Measurements from ENCODE around the gene CENPM. TPM values are rescaled to one million over a fixed set of nuclear protein-coding genes. Genes with fewer than 3 reads are reported as not detected.

The CENPM gene
- total RNA-seq, 2 experiments from 2014 or later, result 74.0 to 95.8 TPM

- no peak overlapping the region for H3K4me3 Mint-ChIP-seq
- ATAC-seq (no peak), DNase-seq (no peak)
- no peaks in the 10 kb centered on the region for H3K36me3 Mint-ChIP-seq
- no peak overlapping the region for H3K27ac Mint-ChIP-seq
- CTCF ChIA-PET, result interaction anchor here (0.8 to 2.6 kb wide), 3 partner anchors 11 to 13 kb away, joined by 3 to 9 read pairs (median 4); partner anchors contain the start of gene TNFRSF13C
- peaks cover 15% of the 10 kb centered on the region for H3K4me1 Mint-ChIP-seq
- H3K9me3 Mint-ChIP-seq (ENCODE audit: low read depth), result no peaks in the 10 kb centered on the region
- peaks cover 56% of the 10 kb centered on the region for H3K27me3 Mint-ChIP-seq
Observed at GRCh38 chr22:41913842-41914534, 33.0 kb downstream of the CENPM start.

GRCh38 chr22:41913040-41913719 is 33.8 kb downstream of the CENPM start:
- H3K27me3 Mint-ChIP-seq, result peaks cover 59% of the 10 kb centered on the region
- no peaks in the 10 kb centered on the region for H3K36me3 Mint-ChIP-seq
- H3K27ac Mint-ChIP-seq, result no peak overlapping the region
- DNase-seq, result no peak
- no peak for ATAC-seq
- CTCF ChIA-PET, result interaction anchor here (1.0 to 2.6 kb wide), 4 partner anchors 13 to 177 kb away, joined by 3 to 9 read pairs (median 4); partner anchors contain the start of genes NDUFA6 and TNFRSF13C
- H3K4me3 Mint-ChIP-seq, result no peak overlapping the region
- H3K4me1 Mint-ChIP-seq, result peaks cover 20% of the 10 kb centered on the region
- H3K9me3 Mint-ChIP-seq (ENCODE audit: low read depth), result no peaks in the 10 kb centered on the region

DNA sequence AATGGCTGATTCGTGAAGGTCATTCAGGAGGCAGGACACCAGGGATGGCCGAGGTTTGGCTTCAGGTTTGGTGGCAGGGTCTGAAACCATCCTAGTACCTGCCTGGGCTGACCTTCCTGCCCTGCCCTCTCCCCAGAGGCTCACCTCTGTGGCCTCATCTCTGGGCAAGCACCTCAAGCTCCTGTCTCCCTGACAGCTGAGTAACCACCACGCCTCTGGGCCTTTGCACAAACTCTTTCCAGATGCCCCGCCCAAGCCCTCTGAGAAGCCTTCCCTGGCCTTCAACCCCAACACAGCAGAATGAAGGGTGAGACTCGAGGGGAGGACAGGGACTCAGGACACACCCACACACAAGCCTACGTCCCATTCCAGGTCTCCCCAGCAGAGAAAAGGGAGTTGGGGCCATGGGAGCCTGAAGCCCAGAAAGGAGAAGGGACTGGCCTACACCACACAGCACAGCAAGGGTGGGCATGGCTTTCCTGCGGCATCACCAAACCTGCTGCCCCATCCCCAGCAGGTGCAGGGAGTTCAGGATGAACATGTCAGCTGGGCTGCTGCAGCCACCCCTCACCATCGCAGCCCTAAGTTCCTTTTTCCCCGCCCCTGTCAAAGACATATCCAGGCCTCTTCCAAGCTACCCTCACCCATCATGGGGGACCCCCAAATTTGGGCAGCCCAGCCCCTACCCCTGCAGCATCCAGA is 34.5 kb downstream of the CENPM start:
- Mint-ChIP-seq H3K27me3 (peaks cover 59% of the 10 kb centered on the region), H3K9me3 (ENCODE audit: low read depth) (no peaks in the 10 kb centered on the region), H3K27ac (no peak overlapping the region), H3K4me1 (peaks cover 24% of the 10 kb centered on the region), H3K36me3 (no peaks in the 10 kb centered on the region), H3K4me3 (no peak overlapping the region)
- CTCF ChIA-PET, result interaction anchor here (1.0 to 2.6 kb wide), 6 partner anchors 12 to 215 kb away, joined by 3 to 9 read pairs (median 4); partner anchors contain the start of genes NDUFA6 and TNFRSF13C
- DNase-seq (no peak), ATAC-seq (no peak)

- no peak overlapping the region for H3K27ac Mint-ChIP-seq
- no peak overlapping the region for H3K4me3 Mint-ChIP-seq
- peaks cover 27% of the 10 kb centered on the region for H3K4me1 Mint-ChIP-seq
- no peaks in the 10 kb centered on the region for H3K36me3 Mint-ChIP-seq
- H3K9me3 Mint-ChIP-seq (ENCODE audit: low read depth), result no peaks in the 10 kb centered on the region
- CTCF ChIA-PET, result interaction anchor here (1.0 to 2.6 kb wide), 3 partner anchors 13 to 224 kb away, joined by 3 to 9 read pairs (median 8); no protein-coding TSS in a partner anchor
- DNase-seq (no peak), ATAC-seq (no peak)
- H3K27me3 Mint-ChIP-seq, result peaks cover 48% of the 10 kb centered on the region
Observed at GRCh38 chr22:41911001-41911611, 35.8 kb downstream of the CENPM start.

GRCh38 chr22:41910050-41911000 is 36.6 kb downstream of the CENPM start:
- DNase-seq (no peak), ATAC-seq (peak; percentile 25)
- Mint-ChIP-seq H3K9me3 (ENCODE audit: low read depth) (no peaks in the 10 kb centered on the region), H3K27me3 (peaks cover 40% of the 10 kb centered on the region), H3K4me1 (peaks cover 27% of the 10 kb centered on the region), H3K36me3 (peaks cover 3% of the 10 kb centered on the region), H3K27ac (no peak overlapping the region), H3K4me3 (no peak overlapping the region)
- CTCF ChIA-PET, result interaction anchor here (1.0 kb wide), 1 partner anchor 223 kb away, joined by 3 read pairs; no protein-coding TSS in a partner anchor

DNA sequence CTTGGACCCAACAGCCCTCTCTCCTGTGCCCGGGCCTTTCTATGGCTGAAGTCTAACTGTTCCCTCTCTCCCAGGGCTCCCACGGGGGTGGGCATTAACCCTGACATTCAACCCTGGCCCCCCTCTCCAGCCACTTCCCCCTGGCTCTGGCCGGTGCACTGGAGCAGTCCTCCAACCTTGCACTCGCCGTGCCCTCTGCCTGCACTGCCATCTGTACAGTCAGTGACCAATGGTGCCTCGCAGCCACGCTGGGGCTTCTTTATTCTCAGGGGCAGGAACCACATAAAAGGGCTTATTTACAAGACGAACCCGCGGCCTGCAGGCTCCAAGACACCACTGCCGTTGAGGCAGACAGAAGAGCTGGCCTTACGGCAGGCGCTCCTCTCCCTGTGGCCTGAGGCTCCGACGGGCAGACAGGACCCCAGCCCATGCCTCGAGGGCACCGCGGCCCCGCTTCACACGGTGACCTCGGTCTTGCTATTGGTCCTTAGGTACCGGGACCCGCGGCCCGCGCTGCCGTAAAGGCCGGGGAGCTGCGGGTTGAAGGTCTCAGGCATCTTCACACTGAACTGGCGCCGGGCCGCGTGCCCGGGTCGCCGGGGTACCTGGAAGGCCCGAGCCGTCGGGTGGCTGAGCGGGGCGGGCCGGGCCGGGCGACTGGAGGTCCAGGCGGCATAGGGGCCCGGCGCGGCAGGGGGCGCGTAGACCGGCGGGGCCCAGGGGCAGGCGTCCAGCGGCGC is 37.5 kb downstream of the CENPM start:
- DNase-seq (no peak), ATAC-seq (no peak)
- peaks cover 3% of the 10 kb centered on the region for H3K36me3 Mint-ChIP-seq
- CTCF ChIA-PET, result interaction anchor here (2.0 to 2.7 kb wide), 3 partner anchors 17 to 242 kb away, joined by 6 to 15 read pairs (median 12); partner anchors contain the start of gene TNFRSF13C
- H3K4me1 Mint-ChIP-seq, result peaks cover 27% of the 10 kb centered on the region
- no peak overlapping the region for H3K4me3 Mint-ChIP-seq
- H3K27ac Mint-ChIP-seq, result no peak overlapping the region
- no peaks in the 10 kb centered on the region for H3K9me3 Mint-ChIP-seq (ENCODE audit: low read depth)
- peaks cover 38% of the 10 kb centered on the region for H3K27me3 Mint-ChIP-seq

DNA sequence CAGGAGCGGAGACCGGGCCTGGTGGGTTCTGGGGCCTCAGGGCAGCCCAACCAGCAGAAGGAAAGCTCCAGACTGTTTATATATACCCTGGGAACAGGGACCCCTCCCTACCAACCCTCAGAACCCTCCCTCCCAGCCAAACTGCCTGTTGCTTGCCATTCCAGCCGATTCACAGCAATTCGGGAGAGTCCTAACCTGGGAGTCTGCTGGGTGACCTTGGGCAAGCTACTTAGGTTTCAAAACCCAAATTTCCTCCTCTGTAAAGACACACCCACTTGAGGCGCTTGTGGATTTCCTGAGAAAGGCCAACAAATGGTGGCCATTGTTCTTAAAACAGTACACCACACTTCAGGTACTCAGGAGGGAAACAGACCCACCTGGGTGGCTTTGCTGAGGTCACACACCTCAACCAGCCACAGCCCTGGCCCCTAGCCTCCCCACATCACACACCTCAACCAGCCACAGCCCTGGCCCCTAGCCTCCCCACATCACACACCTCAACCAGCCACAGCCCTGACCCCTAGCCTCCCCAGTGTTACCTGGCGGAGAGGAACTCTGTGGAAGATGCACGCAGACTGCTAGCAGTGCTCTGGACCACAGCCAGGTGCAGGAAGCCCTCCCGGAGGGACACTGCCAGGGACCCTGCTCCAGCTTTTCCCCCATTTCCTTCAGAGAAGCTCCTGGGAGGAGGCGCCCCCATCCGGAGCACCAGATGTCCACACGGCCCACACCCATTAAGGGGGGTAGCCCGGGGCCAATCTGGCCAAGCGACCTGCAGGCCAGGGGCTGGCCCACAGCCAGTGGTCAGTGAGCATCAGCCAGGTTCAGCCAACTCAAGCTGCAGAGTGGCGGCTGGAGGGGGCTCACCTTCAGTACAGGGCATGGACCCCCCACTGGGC is 38.3 kb downstream of the CENPM start:
- ATAC-seq (peak; percentile 37), DNase-seq (peak; percentile 73)
- Mint-ChIP-seq H3K27ac (peak overlapping the region; percentile 63), H3K4me3 (peak overlapping the region; percentile 32), H3K36me3 (peaks cover 3% of the 10 kb centered on the region), H3K9me3 (ENCODE audit: low read depth) (no peaks in the 10 kb centered on the region), H3K27me3 (peaks cover 38% of the 10 kb centered on the region), H3K4me1 (peaks cover 27% of the 10 kb centered on the region)
- CTCF ChIA-PET, result interaction anchor here (0.8 to 2.7 kb wide), 9 partner anchors 8 to 505 kb away, joined by 3 to 15 read pairs (median 4); partner anchors contain the start of genes CENPM and TNFRSF13C

- CTCF ChIA-PET, result interaction anchor here (0.5 to 2.7 kb wide), 10 partner anchors 9 to 504 kb away, joined by 3 to 15 read pairs (median 4); partner anchors contain the start of genes CENPM and TNFRSF13C
- DNase-seq (peak; percentile 54), ATAC-seq (peak; percentile 24)
- H3K36me3 Mint-ChIP-seq, result peaks cover 3% of the 10 kb centered on the region
- no peak overlapping the region for H3K4me3 Mint-ChIP-seq
- H3K27ac Mint-ChIP-seq, result peak overlapping the region; percentile 63
- H3K27me3 Mint-ChIP-seq, result peaks cover 29% of the 10 kb centered on the region
- H3K4me1 Mint-ChIP-seq, result peaks cover 27% of the 10 kb centered on the region
- H3K9me3 Mint-ChIP-seq (ENCODE audit: low read depth), result no peaks in the 10 kb centered on the region
Observed at GRCh38 chr22:41907436-41908401, 39.2 kb downstream of the CENPM start.

DNA sequence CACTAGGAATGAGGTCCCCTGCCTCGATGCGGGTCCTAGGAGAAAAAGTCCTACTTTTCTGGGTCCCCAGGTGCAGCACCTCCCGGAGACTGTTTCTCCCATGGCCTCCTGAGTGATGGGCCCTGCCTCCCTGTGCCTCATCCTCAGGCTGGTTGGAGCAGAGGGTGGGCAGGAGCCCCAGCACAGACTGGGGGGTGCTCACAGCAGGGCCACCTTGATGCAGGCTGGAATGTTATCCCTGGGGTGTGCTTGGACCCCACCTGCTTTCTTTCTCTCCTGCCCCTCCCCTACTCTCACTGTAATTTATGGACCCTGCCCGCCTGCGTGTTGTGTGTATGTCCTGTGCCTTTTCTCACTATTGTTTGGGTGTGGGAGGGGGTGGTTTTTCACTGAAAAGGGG is 40.1 kb downstream of the CENPM start:
- H3K36me3 Mint-ChIP-seq, result peaks cover 3% of the 10 kb centered on the region
- DNase-seq, result no peak

More for the DNA sequence above, 40.1 kb downstream of the CENPM start:
- H3K9me3 Mint-ChIP-seq (ENCODE audit: low read depth), result no peaks in the 10 kb centered on the region
- H3K27ac Mint-ChIP-seq, result no peak overlapping the region
- CTCF ChIA-PET, result interaction anchor here (0.5 to 2.7 kb wide), 2 partner anchors 34 to 82 kb away, joined by 5 to 15 read pairs; no protein-coding TSS in a partner anchor
- peaks cover 27% of the 10 kb centered on the region for H3K4me1 Mint-ChIP-seq
- ATAC-seq, result no peak
- peaks cover 20% of the 10 kb centered on the region for H3K27me3 Mint-ChIP-seq
- H3K4me3 Mint-ChIP-seq, result no peak overlapping the region

Data from activated CD8-positive, alpha-beta memory T cell treated with anti-CD3 and anti-CD28 coated beads, Interleukin-2, amount 10 ng/mL, durations not matched to agents 7 days and 5 days (primary cell).